ENCODE results near the gene ROPN1B. TPM values are rescaled to one million over a fixed set of nuclear protein-coding genes. Genes with fewer than 3 reads are reported as not detected.

Gene ROPN1B
- total RNA-seq, 1 experiment from 2014 or later = 2.2 TPM

DNA sequence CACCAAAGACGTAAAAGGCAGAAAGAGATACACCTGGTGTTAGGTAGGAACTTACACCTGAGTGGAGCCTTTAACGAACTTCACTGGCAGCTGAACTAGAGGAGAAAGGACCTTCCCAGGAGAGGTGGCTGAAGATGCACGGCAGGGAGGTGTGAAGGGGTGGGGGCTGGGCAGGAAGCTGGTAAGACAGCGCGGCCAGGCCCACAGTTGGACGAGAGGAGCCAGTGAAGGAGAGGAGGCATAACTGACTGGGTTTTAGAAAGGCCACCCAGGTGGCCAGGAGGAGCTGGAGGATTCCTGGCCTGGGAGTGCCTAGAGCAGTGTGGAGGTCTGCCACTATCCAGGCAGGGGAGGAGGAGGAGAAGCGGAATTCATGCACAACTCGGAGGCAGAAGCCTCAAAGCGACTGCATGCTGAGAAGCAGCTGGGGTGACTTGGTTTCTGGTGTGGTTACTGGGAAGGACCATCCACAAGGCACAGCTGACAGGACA, 63.0 kb downstream of the ROPN1B start:
- no peaks in the 10 kb centered on the region for H3K79me2 ChIP-seq (ENCODE audit: insufficient read depth, low read length)

More for the DNA sequence above, 63.0 kb downstream of the ROPN1B start:
- Histone ChIP-seq H4K20me1 (ENCODE audit: insufficient read depth) (no peaks in the 10 kb centered on the region), H2AFZ (ENCODE audit: low read depth, low read length, poor library complexity, severe bottlenecking) (no peak overlapping the region), H3K4me1 (ENCODE audit: control insufficient read depth in 1 of 2, insufficient read depth in 2 of 2, low read length in 2 of 2) (no peaks in the 10 kb centered on the region), H3K9me3 (ENCODE audit: control insufficient read depth in 1 of 2, insufficient read depth in 1 of 2, low read depth in 1 of 2, low read length in 2 of 2) (peaks cover 7 to 11% of the 10 kb centered on the region in 2 experiments; a peak in 2 of 4 replicates), H3K9me2 (ENCODE audit: insufficient read depth) (no peaks in the 10 kb centered on the region), H3K9ac (ENCODE audit: low read length) (no peak overlapping the region), H3K27ac (ENCODE audit: low read depth, low read length) (no peak overlapping the region), H3K4me2 (ENCODE audit: low read length) (no peak overlapping the region), H3K27me3 (ENCODE audit: insufficient read depth, low read length) (no peaks in the 10 kb centered on the region), H3K36me3 (ENCODE audit: control insufficient read depth in 1 of 2, insufficient read depth in 2 of 2, low read length in 2 of 2) (0 out of 4 replicates have a peak, but pooled peaks cover 0 to 5% of the 10 kb centered on the region in 2 experiments), H3K4me3 (replicated peaks in 1 of 2; ENCODE audit: low read depth in 1 of 2, low read length in 2 of 2) (no peak overlapping the region)
- intact Hi-C loops (cut with micrococcal nuclease) = no loop called here
- no TSS peak for BruUV-seq (replicated peaks)
- TF ChIP-seq, protein P1, sequence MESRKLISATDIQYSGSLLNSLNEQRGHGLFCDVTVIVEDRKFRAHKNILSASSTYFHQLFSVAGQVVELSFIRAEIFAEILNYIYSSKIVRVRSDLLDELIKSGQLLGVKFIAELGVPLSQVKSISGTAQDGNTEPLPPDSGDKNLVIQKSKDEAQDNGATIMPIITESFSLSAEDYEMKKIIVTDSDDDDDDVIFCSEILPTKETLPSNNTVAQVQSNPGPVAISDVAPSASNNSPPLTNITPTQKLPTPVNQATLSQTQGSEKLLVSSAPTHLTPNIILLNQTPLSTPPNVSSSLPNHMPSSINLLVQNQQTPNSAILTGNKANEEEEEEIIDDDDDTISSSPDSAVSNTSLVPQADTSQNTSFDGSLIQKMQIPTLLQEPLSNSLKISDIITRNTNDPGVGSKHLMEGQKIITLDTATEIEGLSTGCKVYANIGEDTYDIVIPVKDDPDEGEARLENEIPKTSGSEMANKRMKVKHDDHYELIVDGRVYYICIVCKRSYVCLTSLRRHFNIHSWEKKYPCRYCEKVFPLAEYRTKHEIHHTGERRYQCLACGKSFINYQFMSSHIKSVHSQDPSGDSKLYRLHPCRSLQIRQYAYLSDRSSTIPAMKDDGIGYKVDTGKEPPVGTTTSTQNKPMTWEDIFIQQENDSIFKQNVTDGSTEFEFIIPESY (IDR thresholded peaks at IDR 0.05; ENCODE audit: extremely low read depth, insufficient replicate concordance, low read length) = no peak
- RAD21 ChIA-PET (ENCODE audit: low non-redundant PET in 1 of 2, low total read pairs in 2 of 2, uncharacterized antibody in 2 of 2, unreplicated experiment in 2 of 2) = no interaction called here
- POLR2A ChIA-PET = no interaction called here
- DNase-seq (ENCODE audit: low read depth, low spot score) (no peak), ATAC-seq (no peak)
- CTCF ChIA-PET = no interaction called here

Other genes with a start within 250 kb of the ROPN1B start
- gene SLC41A3, start 114.9 kb downstream of the ROPN1B start, total RNA-seq (2021; ENCODE audit: unreplicated experiment) = 45.9 TPM
- 0.81 TPM for gene ALDH1L1, start 211.4 kb downstream of the ROPN1B start, total RNA-seq (2021; ENCODE audit: unreplicated experiment)